GM18519 (cell line): ENCODE data around the gene FHIT.

Experiments used
- ATAC-seq: cut with Tn5 transposase; IDR thresholded peaks from one replicate; pipeline ENCODE4 v1.9.1; 2021; ENCODE audit warnings: mild to moderate bottlenecking, moderate library complexity; ENCODE audit not compliant: unreplicated experiment, low FRiP score

The FHIT gene

GRCh38 chr3:60048447-60048848 lies 1202.8 kb downstream of the FHIT start:
- ATAC-seq = no peak

DNA sequence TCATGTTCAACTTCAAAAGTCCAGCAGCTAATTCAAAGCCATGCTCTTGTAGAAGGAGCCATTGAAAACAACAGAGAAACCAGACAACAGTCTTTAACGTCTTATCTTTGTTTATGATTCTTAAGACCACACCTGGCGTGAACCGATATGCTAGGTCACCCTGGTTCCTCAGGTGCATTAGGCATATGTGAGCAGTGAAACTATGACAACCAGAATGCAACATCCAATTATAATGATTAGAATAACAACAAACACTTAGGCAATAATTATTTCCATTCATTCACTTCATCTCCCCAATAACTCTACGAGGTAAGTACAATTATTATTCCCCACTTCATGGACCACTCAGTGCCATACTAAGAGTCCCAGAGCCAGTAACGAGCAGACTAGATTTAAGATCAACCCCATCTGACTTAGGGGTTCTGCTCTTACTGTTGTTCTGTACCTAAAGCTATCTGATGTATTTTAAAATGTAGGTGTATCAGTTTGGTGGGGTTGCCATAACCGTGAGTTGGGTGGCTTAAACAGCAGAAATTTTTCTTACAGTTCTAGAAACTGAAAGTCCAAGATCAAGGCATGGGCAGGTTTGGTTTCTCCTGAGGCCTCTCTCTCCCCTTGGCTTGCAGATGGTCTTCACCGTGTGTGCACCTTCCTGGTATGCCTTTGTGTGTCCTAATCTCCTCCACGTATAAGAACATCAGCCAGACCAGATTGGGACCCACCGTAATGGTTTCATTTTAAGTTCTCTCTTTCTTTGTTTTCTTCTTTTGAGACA lies 1203.6 kb downstream of the FHIT start:
- no peak for ATAC-seq

- no peak for ATAC-seq
Measured at GRCh38 chr3:60046210-60046609, 1205.0 kb downstream of the FHIT start.

DNA sequence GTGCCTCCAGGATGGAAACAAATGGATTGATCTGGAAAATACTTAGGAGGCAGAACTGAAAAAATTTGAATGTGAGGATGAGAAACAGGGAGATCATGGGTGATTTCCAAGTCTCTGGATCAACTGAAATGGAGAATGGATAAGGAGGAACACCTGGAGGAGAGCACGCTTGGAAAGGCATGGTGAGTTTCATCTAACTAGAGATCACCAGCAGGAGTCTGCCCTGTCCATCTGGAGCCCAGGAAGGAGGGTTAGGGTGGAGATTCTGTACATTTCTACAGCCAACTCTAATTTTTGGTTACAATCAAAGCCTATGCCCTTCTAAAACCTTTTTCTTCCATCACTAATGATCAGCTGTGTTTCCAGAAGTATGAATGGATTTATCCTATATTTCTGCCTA lies 1205.6 kb downstream of the FHIT start:
- no peak for ATAC-seq

GRCh38 chr3:60036803-60037202 lies 1214.4 kb downstream of the FHIT start:
- ATAC-seq = no peak

GRCh38 chr3:60033901-60034453 lies 1217.3 kb downstream of the FHIT start:
- ATAC-seq = no peak

DNA sequence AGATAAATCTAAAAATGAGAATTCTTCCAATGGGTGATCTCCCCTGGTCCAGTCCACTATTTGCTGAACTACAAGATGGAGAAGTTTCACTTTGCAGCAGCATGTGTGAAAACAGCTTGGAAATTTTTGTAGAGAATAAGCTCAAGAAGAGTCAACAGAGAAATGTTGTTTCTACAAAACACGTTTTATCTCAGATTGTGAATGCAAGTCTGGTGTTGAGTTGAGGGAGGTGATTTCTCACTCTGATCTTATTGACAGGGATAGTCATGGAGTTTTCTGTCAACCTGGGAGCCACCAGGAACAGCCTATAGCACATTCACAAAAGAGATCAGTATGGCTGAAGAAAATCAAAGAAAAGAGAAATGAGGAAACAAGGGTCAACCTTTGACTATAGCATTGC lies 1220.3 kb downstream of the FHIT start:
- no peak for ATAC-seq

GRCh38 chr3:60028233-60028632 lies 1223.0 kb downstream of the FHIT start:
- ATAC-seq = no peak

DNA sequence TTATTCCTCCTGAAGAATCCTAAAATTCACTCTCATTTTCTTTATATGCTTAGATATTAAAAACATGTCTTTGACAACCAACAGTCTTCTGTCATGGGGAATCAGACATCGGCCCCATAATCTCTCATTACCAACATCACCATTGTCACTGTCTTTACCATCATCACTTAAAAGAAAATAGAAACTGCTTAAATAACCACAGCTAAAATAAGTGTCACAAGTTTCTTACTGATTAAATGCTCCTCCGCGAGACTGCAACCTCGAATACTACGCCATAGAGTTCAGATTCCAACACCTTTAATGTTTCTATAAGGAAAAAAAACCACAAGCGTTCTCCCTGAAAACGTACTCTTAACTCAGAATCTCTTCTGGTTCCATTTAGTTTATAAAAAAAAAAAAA lies 1223.9 kb downstream of the FHIT start:
- no peak for ATAC-seq

DNA sequence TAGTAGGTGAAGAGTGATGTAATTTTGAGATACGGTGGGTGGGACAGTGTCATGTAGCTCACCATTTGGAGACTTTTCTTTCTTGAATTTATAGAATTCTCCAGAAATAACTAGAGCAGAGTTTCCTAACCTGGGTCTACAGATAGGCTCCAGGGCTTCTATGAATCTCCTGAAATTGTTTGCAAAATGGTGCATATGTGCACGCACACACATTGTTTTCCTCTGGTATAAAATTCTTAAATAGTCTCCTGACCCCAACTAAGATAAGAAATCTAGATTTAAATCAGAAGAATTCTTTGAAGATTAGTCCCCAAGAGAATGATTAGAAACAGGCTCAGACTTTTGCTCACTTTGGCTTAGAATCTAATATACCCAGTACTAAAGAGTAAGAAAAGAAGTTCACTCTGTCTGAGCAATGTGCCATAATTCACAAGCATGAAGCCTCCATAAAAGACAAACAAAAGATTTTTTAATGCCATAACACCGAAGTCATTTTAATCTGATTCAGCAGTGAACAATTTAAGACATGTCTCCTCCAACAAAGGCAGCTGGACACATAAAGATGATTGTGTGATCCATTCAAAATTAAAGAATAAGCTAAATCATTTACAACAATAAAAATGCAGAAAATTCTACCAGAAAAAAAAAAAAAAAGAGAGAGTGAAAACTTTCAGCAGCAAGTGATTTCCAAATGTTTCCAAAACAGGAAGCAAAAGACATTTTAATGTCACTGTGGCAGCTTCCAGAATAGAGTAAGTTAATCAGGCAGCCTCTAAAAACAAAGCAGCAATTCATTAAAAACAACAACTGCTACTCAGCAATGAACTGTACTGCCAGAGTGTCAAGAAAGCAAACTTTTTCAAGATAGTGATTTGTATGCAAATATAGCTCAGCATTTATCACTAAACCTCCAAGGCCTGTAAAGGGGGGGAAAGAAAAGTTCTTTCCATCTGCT lies 1225.9 kb downstream of the FHIT start:
- ATAC-seq = no peak

GRCh38 chr3:60024400-60024799 lies 1226.9 kb downstream of the FHIT start:
- ATAC-seq = no peak

DNA sequence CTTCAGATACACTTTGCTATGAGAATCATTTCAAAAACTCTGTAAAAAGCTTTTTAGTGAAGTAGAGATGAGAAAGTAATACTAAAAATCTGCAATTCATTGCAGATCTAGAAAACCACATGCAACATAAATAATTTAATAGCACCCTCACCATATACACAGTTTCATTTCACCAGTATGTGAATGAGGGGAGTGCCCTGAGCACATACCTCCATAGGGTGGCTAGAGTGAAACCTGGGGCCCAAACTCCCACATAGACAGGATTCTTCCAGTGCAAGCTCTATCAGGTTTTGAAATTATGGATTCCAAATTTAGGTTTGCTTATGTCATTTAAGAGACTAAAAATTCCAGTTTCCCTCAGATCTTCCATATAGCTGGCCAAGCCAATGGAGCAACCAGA lies 1228.1 kb downstream of the FHIT start:
- ATAC-seq = no peak

- ATAC-seq = peak; percentile 65
Measured at GRCh38 chr3:60017631-60018030, 1233.6 kb downstream of the FHIT start.

GRCh38 chr3:60015032-60015705 lies 1236.1 kb downstream of the FHIT start:
- no peak for ATAC-seq

DNA sequence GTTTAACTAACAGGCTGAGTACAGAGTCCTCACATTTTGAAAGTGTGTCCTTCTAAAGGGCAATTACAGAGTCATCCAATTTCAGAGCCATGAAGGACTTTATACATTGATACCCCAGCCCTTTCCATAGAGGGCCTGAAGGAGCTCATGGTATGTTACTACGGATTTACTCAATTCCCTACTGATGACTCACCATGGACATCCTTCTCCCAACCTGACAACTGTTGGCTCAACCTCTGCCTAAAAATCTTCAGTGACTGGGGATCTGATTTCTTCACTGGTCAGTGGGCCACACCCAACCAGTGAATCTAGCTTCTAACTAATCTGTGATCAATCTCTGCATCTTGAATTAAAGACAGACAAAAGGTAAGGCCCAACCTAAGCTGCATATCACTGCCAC lies 1238.0 kb downstream of the FHIT start:
- no peak for ATAC-seq

- no peak for ATAC-seq
Measured at GRCh38 chr3:60011218-60011617, 1240.0 kb downstream of the FHIT start.

GRCh38 chr3:60010781-60011180 lies 1240.5 kb downstream of the FHIT start:
- ATAC-seq = peak; percentile 98

DNA sequence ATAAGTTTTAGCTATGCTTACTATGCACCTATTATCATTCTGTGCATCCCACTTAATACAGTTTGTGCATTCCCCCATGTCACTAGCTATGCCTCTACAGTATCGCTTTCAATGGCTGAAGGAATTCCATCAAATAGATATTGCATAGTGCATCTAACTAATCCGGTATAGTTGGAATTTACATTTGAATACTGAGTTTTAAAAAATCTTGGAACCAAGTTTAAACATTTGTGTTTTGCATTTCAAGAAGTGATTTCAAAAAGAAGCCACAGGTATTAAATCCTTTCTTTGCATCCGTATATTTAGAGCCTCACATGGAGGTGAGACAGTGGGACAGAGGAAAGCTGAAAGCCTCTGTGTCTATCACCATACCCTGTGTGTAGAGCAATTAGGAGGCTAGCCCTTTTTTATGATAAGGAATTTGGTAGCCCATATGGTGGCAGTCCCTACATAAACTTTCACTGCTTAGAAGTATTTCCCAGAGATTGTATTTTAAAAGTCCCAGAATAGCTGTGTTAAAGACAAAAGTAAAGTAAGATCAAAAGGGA lies 1241.2 kb downstream of the FHIT start:
- ATAC-seq = no peak

- no peak for ATAC-seq
Measured at GRCh38 chr3:60001369-60001768, 1249.9 kb downstream of the FHIT start.

- no peak for ATAC-seq
Measured at GRCh38 chr3:60000311-60001105, 1250.7 kb downstream of the FHIT start.
